Esophagus (tissue), 2 donors: Measurements from ENCODE around the gene DUS3L. TPM values are rescaled to one million over a fixed set of nuclear protein-coding genes. Genes with fewer than 3 reads are reported as not detected.
"Not testable (repeated sequence)": the region's sequence is repeated elsewhere in the genome, so short reads cannot be mapped to it uniquely, and the experiment has no call there.

Experiments used
- H3K27ac ChIP-seq, 2 donors: one replicate each; pipeline ENCODE4 v1.5.1; 2013; ENCODE audit warnings: low read depth in 2 of 2, mild to moderate bottlenecking in 2 of 2, inconsistent platforms in 1 of 2, low read length in 1 of 2, moderate library complexity in 1 of 2
- H3K27me3 ChIP-seq, 2 donors: one replicate each; pipeline ENCODE4 v1.6.1; 2013; ENCODE audit warnings: low read length in 2 of 2, control low read depth in 1 of 2, mild to moderate bottlenecking in 1 of 2; ENCODE audit not compliant: insufficient read depth in 2 of 2, control insufficient read depth in 1 of 2
- H3K36me3 ChIP-seq, 2 donors: one replicate each; pipeline ENCODE4 v1.6.1; 2013; ENCODE audit warnings: low read length in 1 of 2; ENCODE audit not compliant: control insufficient read depth in 2 of 2, insufficient read depth in 2 of 2
- H3K4me1 ChIP-seq, 2 donors: one replicate each; pipeline ENCODE4 v1.6.1; 2013; ENCODE audit warnings: low read length in 1 of 2; ENCODE audit not compliant: control insufficient read depth in 2 of 2, insufficient read depth in 2 of 2
- H3K4me3 ChIP-seq, 2 donors: one replicate each; pipeline ENCODE4 v1.5.1; 2013; ENCODE audit warnings: low read length in 2 of 2, mild to moderate bottlenecking in 2 of 2, low read depth in 1 of 2, moderate library complexity in 1 of 2
- H3K9me3 ChIP-seq, 2 donors: one replicate each; pipeline ENCODE4 v1.6.1; 2013; ENCODE audit warnings: mild to moderate bottlenecking in 2 of 2, low read depth in 1 of 2, low read length in 1 of 2, moderate library complexity in 1 of 2; ENCODE audit not compliant: control insufficient read depth in 2 of 2, insufficient read depth in 1 of 2
- WGBS, 2 donors: extraction: QIAGEN DNeasy Blood & Tissue Kit; methylation state at CpG; one replicate each; pipeline ENCODE4 v1.1.7; 2013; 5-methylcytosine and 5-hydroxymethylcytosine counted together
- polyA plus RNA-seq, 2 donors: library from polyadenylated mRNA; stranded (reverse); fragments of 200-250 nt; gene quantifications; one replicate each; pipeline ENCODE4 v1.2.3, GENCODE V29; 2013
- donor health status: healthy with polysubstance abuse.
- donor health status: Bipolar disorder and iron deficiency.

DUS3L gene
- polyA plus RNA-seq, 2 donors, result 32.3 to 53.9 TPM

DNA sequence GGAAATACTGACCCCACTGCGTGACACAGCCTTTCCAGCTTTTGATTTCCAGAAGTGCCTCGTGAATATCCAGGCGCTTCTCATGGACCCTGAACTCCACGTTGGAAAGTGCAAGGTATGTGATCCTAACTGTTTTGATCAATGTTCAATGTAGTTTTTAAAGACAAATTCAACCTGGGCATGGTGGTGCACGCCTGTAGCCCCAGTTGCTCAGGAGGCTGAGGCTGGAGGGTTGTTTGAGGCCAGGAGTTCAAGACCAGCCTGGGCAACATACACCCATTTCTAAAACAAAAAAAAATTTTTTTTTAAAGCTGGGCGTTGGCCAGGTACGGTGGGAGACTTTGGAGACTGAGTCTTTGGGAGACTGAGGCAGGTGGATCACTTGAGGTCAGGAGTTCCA is 39.3 kb downstream of the DUS3L start:
- no peaks in the 10 kb centered on the region for H3K27me3 ChIP-seq
- no peaks in the 10 kb centered on the region for H3K9me3 ChIP-seq
- no peaks in the 10 kb centered on the region for H3K36me3 ChIP-seq
- H3K27ac ChIP-seq, result no peak overlapping the region
- no peaks in the 10 kb centered on the region for H3K4me1 ChIP-seq
- 78 to 86% methylated on average over 7 of the region's 7 CpGs for WGBS, 2 donors
- no peak overlapping the region for H3K4me3 ChIP-seq

DNA sequence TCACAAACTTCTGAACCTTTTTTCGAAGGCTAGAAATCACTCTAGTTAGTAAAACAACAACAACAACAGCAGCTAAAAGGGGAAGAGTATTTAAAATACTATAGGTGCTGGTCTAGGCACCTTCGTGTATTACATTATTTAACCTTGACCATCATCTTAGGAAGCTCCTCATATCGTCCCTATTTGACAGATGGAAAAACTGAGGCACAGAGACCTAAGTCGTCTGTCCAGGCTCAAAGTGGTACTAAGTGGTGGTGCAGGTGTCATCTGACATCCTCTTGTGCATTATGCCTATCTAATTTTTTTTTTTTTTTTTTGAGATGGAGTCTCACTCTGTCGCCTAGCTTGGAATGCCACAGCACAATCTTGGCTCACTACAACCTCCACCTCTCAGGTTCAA is 41.5 kb downstream of the DUS3L start:
- Histone ChIP-seq H3K4me3 (no peak overlapping the region), H3K27me3 (no peaks in the 10 kb centered on the region)

DNA sequence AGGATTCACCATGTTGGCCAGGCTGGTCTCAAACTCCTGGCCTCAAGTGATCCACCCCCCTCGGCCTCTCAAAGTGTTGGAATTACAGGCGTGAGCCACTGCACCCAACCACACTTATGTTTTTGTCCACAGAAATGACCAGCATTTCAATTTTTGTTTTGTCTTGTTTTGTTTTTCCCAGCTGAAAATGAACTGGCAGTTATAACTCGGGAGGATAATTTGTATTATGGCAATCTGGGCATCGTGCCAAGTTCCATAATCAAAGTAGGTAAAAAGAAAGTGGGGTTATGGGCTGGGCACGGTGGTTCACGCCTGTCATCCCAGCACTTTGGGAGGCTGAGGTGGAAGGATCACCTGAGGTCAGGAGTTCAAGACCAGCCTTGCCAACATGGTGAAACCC is 42.0 kb downstream of the DUS3L start:
- H3K27ac ChIP-seq, H3K4me3 ChIP-seq, H3K9me3 ChIP-seq, H3K4me1 ChIP-seq, H3K36me3 ChIP-seq, H3K27me3 ChIP-seq: not testable (repeated sequence)
- 20 to 28% methylated on average over 6 of the region's 6 CpGs for WGBS, 2 donors

More for the DNA sequence above, 41.5 kb downstream of the DUS3L start:
- H3K4me1 ChIP-seq, result no peaks in the 10 kb centered on the region
- no peak overlapping the region for H3K27ac ChIP-seq
- 84 to 88% methylated on average over 5 of the region's 5 CpGs for WGBS, 2 donors
- no peaks in the 10 kb centered on the region for H3K36me3 ChIP-seq
- H3K9me3 ChIP-seq, result no peaks in the 10 kb centered on the region

DNA sequence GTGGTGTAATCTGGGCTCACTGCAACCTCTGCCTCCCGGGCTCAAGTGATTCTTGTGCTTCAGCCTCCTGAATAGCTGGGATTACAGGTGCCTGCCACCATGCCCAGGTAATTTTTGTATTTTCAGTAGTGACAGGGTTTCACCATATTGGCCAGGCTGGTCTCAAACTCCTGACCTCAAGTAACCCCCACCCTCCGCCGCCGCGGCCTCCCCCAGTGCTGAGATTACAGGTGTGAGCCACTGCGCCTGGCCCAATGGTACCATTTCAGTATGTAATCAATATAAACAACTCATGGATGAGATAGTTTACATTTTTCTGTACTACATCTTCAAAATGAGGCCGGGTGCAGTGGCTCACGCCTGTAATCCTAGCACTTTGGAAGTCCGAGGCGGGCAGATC is 46.0 kb downstream of the DUS3L start:
- not testable (repeated sequence) for H3K4me3 ChIP-seq, H3K4me1 ChIP-seq, H3K27me3 ChIP-seq, H3K36me3 ChIP-seq, H3K27ac ChIP-seq, H3K9me3 ChIP-seq
- 77 to 87% methylated on average over 10 of the region's 10 CpGs for WGBS, 2 donors

DNA sequence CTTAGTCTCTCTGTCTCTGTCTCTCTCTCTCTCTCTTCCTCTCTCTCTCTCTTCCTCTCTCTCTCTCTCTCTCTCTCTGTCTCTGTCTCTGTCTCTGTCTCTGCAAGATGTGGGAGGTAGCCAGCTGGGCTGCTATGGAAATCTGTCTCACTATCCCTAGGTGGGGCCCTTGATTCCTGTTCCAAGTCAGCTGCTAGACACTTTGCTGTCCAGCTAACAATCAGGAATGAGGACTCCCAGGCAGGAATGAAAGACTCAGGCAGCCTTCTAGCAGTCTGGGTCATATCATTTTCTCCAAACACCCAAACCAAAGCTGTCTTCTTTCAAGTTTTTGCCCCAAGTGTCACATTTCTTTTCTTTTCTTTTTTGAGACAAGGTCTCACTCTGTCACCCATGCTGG is 47.3 kb downstream of the DUS3L start:
- no peak overlapping the region for H3K27ac ChIP-seq
- no peaks in the 10 kb centered on the region for H3K36me3 ChIP-seq
- no peaks in the 10 kb centered on the region for H3K27me3 ChIP-seq
- H3K4me1 ChIP-seq, result no peaks in the 10 kb centered on the region
- H3K4me3 ChIP-seq, result no peak overlapping the region
- H3K9me3 ChIP-seq, result no peaks in the 10 kb centered on the region

DNA sequence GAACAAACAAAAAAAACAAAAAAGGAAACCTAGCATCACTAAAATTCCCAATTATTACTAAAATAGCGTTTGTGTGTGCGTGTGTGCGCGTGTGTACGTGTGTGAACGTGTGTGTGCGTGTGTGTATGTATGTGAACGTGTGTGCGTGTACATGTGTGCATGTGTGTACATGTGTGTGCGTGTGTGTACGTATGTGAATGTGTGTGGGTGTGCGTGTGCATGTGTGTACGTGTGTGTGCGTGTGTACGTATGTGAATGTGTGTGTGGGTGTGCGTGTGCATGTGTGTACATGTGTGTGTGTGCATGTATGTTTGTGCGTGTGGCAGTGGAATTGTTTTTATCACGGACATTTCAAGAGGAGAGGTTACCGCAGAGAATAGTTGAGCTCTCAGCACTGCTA is 48.9 kb downstream of the DUS3L start:
- H3K36me3 ChIP-seq, result no peaks in the 10 kb centered on the region
- H3K27me3 ChIP-seq, result no peaks in the 10 kb centered on the region
- no peaks in the 10 kb centered on the region for H3K4me1 ChIP-seq
- WGBS, 2 donors, result 85% methylated on average over 19 of the region's 19 CpGs
- no peak overlapping the region for H3K27ac ChIP-seq
- H3K9me3 ChIP-seq, result no peaks in the 10 kb centered on the region
- H3K4me3 ChIP-seq, result no peak overlapping the region

DNA sequence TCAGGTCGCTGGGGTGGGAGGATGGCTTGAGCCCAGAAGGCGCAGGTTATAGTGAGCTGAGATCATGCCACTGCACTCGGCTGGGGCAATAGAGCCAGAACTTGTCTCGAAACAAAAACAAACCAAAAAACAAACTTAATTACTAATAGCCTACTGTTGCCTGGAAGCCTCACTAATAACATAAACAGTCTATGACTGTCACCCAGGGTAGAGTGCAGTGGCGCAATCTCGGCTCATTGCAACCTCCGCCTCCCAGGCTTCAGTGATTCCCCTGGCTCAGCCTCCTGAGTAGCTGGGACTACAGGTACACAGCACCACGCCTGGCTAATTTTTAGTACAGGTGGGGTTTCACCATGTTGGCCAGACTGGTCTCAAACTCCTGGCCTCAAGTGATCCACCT is 52.5 kb downstream of the DUS3L start:
- WGBS, 2 donors, result 63 to 67% methylated on average over 8 of the region's 8 CpGs
- no peaks in the 10 kb centered on the region for H3K36me3 ChIP-seq
- no peaks in the 10 kb centered on the region for H3K4me1 ChIP-seq
- H3K4me3 ChIP-seq, result no peak overlapping the region
- no peak overlapping the region for H3K27ac ChIP-seq
- no peaks in the 10 kb centered on the region for H3K9me3 ChIP-seq
- H3K27me3 ChIP-seq, result no peaks in the 10 kb centered on the region

Other genes with a start within 250 kb of the DUS3L start
- 10 to 100 TPM; 43.1 to 59.7 TPM for gene TINCR, start 223.2 kb downstream of the DUS3L start, polyA plus RNA-seq
- gene SAFB2, start 168.4 kb downstream of the DUS3L start, polyA plus RNA-seq, result 10 to 100 TPM; 27.5 to 43.7 TPM
- 10 to 100 TPM; 44.2 to 48.5 TPM for gene SAFB, start 168.1 kb downstream of the DUS3L start, polyA plus RNA-seq
- gene MICOS13, start 110.6 kb downstream of the DUS3L start, polyA plus RNA-seq, result 100 to 1,000 TPM in 1 of 2 donors, 10 to 100 TPM in 1; 86.8 to 104 TPM
- gene HSD11B1L, start 110.1 kb downstream of the DUS3L start, polyA plus RNA-seq, result 1 to 10 TPM; 3.8 to 4.1 TPM
- gene RPL36, start 100.9 kb downstream of the DUS3L start, polyA plus RNA-seq, result 1,000 to 10,000 TPM; 1,315 to 1,592 TPM
- 10 to 100 TPM; 19.3 to 36.1 TPM for gene LONP1, start 71.0 kb downstream of the DUS3L start, polyA plus RNA-seq
- not detected for gene CATSPERD, start 70.5 kb downstream of the DUS3L start, polyA plus RNA-seq
- 1 to 10 TPM; 3.3 to 8.0 TPM for gene PRR22, start 6.4 kb downstream of the DUS3L start, polyA plus RNA-seq
- 1 to 10 TPM; 2.2 to 2.8 TPM for gene NRTN, start 13.9 kb upstream of the DUS3L start, polyA plus RNA-seq
- 10 to 100 TPM; 77.6 to 96.5 TPM for gene FUT6, start 48.5 kb upstream of the DUS3L start, polyA plus RNA-seq
- gene FUT3, start 60.3 kb upstream of the DUS3L start, polyA plus RNA-seq, result 100 to 1,000 TPM; 121 to 183 TPM
- not detected for gene FUT5, start 79.4 kb upstream of the DUS3L start, polyA plus RNA-seq
- gene NDUFA11, start 112.6 kb upstream of the DUS3L start, polyA plus RNA-seq, result 100 to 1,000 TPM; 328 to 390 TPM
- gene VMAC, start 113.7 kb upstream of the DUS3L start, polyA plus RNA-seq, result 1 to 10 TPM; 3.4 to 7.9 TPM
- 10 to 100 TPM in 1 of 2 donors, 1 to 10 TPM in 1; 8.0 to 18.7 TPM for gene CAPS, start 123.1 kb upstream of the DUS3L start, polyA plus RNA-seq
- 10 to 100 TPM; 25.0 to 34.4 TPM for gene RANBP3, start 187.0 kb upstream of the DUS3L start, polyA plus RNA-seq